Common myeloid progenitor, CD34-positive (primary cell): ENCODE results near the gene EPS8.
"Not testable (repeated sequence)": the region's sequence is repeated elsewhere in the genome, so short reads cannot be mapped to it uniquely, and the experiment has no call there.

Experiments
- CTCF ChIA-PET: fragments of 350-600 bp; sonication (Branson Sonifier 250); formaldehyde crosslinking; loops from one replicate; lab custom pipeline; 2021; ENCODE audit warnings: antibody characterized with exemption; lab: Charles Lee
- POLR2A ChIA-PET: fragments of 350-600 bp; sonication (Branson Sonifier 250); formaldehyde crosslinking; loops from one replicate; lab custom pipeline; 2021; ENCODE audit warnings: antibody characterized with exemption; lab: Charles Lee
- DNase-seq, 3 donors: peaks; one replicate each; pipeline versions ENCODE4 v3.0.0 to v3.0.0-alpha.2; 2013
- H3K27ac ChIP-seq, 2 experiments: 1 replicate in 1 of 2; 2 replicates in 1 of 2; pipeline ENCODE4 v1.7.0; 2013; ENCODE audit warnings: inconsistent platforms in 2 of 2, low read length in 2 of 2, mild to moderate bottlenecking in 2 of 2, low read depth in 1 of 2, moderate library complexity in 1 of 2; ENCODE audit not compliant: severe bottlenecking in 2 of 2, insufficient read depth in 1 of 2, poor library complexity in 1 of 2
- H3K27me3 ChIP-seq, 5 experiments: replicated peaks in 2 of 5; 1 replicate in 3 of 5; 2 replicates in 2 of 5; pipeline versions ENCODE4 v1.6.1 to v1.7.0; 2013; ENCODE audit warnings: low read length in 4 of 5, mild to moderate bottlenecking in 2 of 5, moderate library complexity in 2 of 5, inconsistent platforms in 1 of 5; ENCODE audit not compliant: insufficient read depth in 5 of 5, control insufficient read depth in 4 of 5
- H3K36me3 ChIP-seq, 4 experiments: 1 replicate in 2 of 4; 2 replicates in 2 of 4; pipeline versions ENCODE4 v1.6.1 to v1.7.0; 2013; ENCODE audit warnings: low read length in 3 of 4, control low read depth in 1 of 4, mild to moderate bottlenecking in 1 of 4; ENCODE audit not compliant: control insufficient read depth in 4 of 4, insufficient read depth in 4 of 4
- H3K4me1 ChIP-seq, 4 experiments: 1 replicate in 3 of 4; 2 replicates in 1 of 4; pipeline versions ENCODE4 v1.6.1 to v1.7.1; 2013; ENCODE audit warnings: low read length in 3 of 4, mild to moderate bottlenecking in 3 of 4, control low read depth in 1 of 4, inconsistent platforms in 1 of 4, moderate library complexity in 1 of 4; ENCODE audit not compliant: control insufficient read depth in 4 of 4, insufficient read depth in 4 of 4; ENCODE audit errors: control extremely low read depth in 1 of 4
- H3K4me3 ChIP-seq, 7 experiments: 1 replicate in 4 of 7; 2 replicates in 3 of 7; pipeline versions ENCODE4 v1.5.1 to v1.7.0; 2013; ENCODE audit warnings: mild to moderate bottlenecking in 7 of 7, low read length in 6 of 7, moderate library complexity in 6 of 7, inconsistent platforms in 2 of 7, low read depth in 2 of 7, control low read depth in 1 of 7; ENCODE audit not compliant: insufficient read depth in 4 of 7, control insufficient read depth in 1 of 7; ENCODE audit errors: extremely low read depth in 1 of 7
- H3K9me3 ChIP-seq, 5 experiments: 1 replicate in 4 of 5; 2 replicates in 1 of 5; pipeline versions ENCODE4 v1.6.1 to v1.7.1; 2013; ENCODE audit warnings: low read length in 4 of 5, mild to moderate bottlenecking in 2 of 5, inconsistent platforms in 1 of 5, low read depth in 1 of 5, moderate library complexity in 1 of 5; ENCODE audit not compliant: control insufficient read depth in 4 of 5, insufficient read depth in 2 of 5; ENCODE audit errors: control extremely low read depth in 1 of 5
- WGBS: methylation state at CpG from one replicate; pipeline ENCODE4 v1.1.5; 2013; ENCODE audit not compliant: insufficient coverage; 5-methylcytosine and 5-hydroxymethylcytosine counted together

The EPS8 gene

GRCh38 chr12:15762162-15762561, 27.0 kb downstream of the EPS8 start:
- H3K27me3 ChIP-seq, POLR2A ChIA-PET, H3K36me3 ChIP-seq, CTCF ChIA-PET, H3K4me3 ChIP-seq, H3K27ac ChIP-seq, DNase-seq, H3K4me1 ChIP-seq, H3K9me3 ChIP-seq: not testable (repeated sequence)
- WGBS: 96% methylated on average over 7 of the region's 7 CpGs

- CTCF ChIA-PET: interaction anchor here (1.6 kb wide), 1 partner anchor 21 kb away, joined by 3 read pairs; no protein-coding TSS in a partner anchor
- 99% methylated on average over 7 of the region's 7 CpGs for WGBS
- no peaks in the 10 kb centered on the region for H3K36me3 ChIP-seq
- no peaks in the 10 kb centered on the region for H3K4me1 ChIP-seq
- POLR2A ChIA-PET: no interaction called here
- peak in 1 of 3 donors; percentile 1 for DNase-seq
- no peaks in the 10 kb centered on the region for H3K9me3 ChIP-seq
- no peak overlapping the region for H3K4me3 ChIP-seq
- peaks cover 0 to 2% (median 0%) of the 10 kb centered on the region in 5 experiments for H3K27me3 ChIP-seq
- H3K27ac ChIP-seq: no peak overlapping the region
Measured at GRCh38 chr12:15757553-15758255, 31.5 kb downstream of the EPS8 start.

- Histone ChIP-seq H3K9me3 (no peaks in the 10 kb centered on the region), H3K4me1 (no peaks in the 10 kb centered on the region), H3K4me3 (no peak overlapping the region), H3K27ac (no peak overlapping the region), H3K36me3 (no peaks in the 10 kb centered on the region), H3K27me3 (peaks cover 0 to 2% (median 0%) of the 10 kb centered on the region in 5 experiments)
- WGBS: no CpG with 5 or more reads among the region's 1 CpG
- POLR2A ChIA-PET: no interaction called here
- DNase-seq: no peak
- CTCF ChIA-PET: interaction anchor here (1.6 kb wide), 1 partner anchor 22 kb away, joined by 3 read pairs; no protein-coding TSS in a partner anchor
Measured at GRCh38 chr12:15756822-15757221, 32.4 kb downstream of the EPS8 start.

GRCh38 chr12:15754233-15754632, 35.0 kb downstream of the EPS8 start:
- CTCF ChIA-PET: interaction anchor here (0.6 to 1.9 kb wide), 5 partner anchors 9 to 343 kb away, joined by 3 to 5 read pairs (median 3); no protein-coding TSS in a partner anchor
- no peaks in the 10 kb centered on the region for H3K9me3 ChIP-seq
- H3K4me1 ChIP-seq: no peaks in the 10 kb centered on the region
- no CpG with 5 or more reads among the region's 2 CpGs for WGBS
- no peak overlapping the region for H3K4me3 ChIP-seq
- H3K27me3 ChIP-seq: peaks cover 0 to 2% (median 0%) of the 10 kb centered on the region in 5 experiments
- POLR2A ChIA-PET: no interaction called here
- no peaks in the 10 kb centered on the region for H3K36me3 ChIP-seq
- DNase-seq: no peak
- H3K27ac ChIP-seq: no peak overlapping the region

DNA sequence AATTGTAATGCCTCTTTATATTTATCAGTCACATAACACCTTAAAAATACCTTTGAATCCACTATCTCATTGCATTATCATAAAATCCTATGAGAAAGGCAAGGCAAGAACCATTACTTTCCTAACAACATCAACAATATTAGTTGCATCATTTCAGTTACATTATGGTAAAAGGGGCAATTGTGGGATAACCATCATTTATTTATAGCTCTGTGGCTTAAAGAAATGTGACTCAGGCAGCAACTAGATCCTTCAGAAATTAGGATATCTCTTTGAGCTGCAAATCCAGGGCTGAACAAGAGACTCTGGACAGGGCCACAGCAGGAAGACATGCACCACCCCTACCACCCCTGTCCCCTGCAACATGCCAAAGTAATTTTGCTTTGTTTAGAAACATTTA, 36.4 kb downstream of the EPS8 start:
- ChIA-PET CTCF (no interaction called here), POLR2A (no interaction called here)
- no peaks in the 10 kb centered on the region for H3K4me1 ChIP-seq
- DNase-seq: no peak
- H3K36me3 ChIP-seq: no peaks in the 10 kb centered on the region
- no peaks in the 10 kb centered on the region for H3K9me3 ChIP-seq
- H3K27ac ChIP-seq: no peak overlapping the region
- peaks cover 0 to 2% (median 0%) of the 10 kb centered on the region in 5 experiments for H3K27me3 ChIP-seq
- no peak overlapping the region for H3K4me3 ChIP-seq

DNA sequence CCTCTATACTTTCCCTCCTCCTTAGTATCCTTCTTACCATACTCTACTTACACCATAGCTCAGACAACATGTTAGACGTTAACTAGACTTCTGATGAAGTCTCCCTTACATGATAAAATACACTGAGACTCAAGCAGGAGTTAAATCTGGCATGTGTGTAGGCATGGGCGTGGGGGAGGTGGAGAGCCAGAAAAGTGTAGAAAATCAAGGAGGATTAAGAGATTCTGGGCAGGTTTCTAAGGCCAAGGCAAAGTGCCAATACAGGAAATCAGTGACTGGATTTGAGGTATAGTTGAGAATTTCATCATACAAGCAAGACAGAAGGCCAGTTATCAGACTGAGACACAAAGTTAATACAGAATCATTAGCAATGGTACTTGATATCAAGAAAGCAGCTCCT, 37.4 kb downstream of the EPS8 start:
- 100% methylated on average over 1 of the region's 2 CpGs for WGBS
- Histone ChIP-seq H3K36me3 (no peaks in the 10 kb centered on the region), H3K27ac (no peak overlapping the region), H3K4me3 (no peak overlapping the region), H3K9me3 (no peaks in the 10 kb centered on the region), H3K27me3 (peaks cover 0 to 2% (median 0%) of the 10 kb centered on the region in 5 experiments), H3K4me1 (no peaks in the 10 kb centered on the region)
- no peak for DNase-seq
- ChIA-PET POLR2A (no interaction called here), CTCF (no interaction called here)

GRCh38 chr12:15749937-15750336, 39.3 kb downstream of the EPS8 start:
- POLR2A ChIA-PET: no interaction called here
- Histone ChIP-seq H3K27me3 (peaks cover 0 to 2% (median 0%) of the 10 kb centered on the region in 5 experiments), H3K27ac (no peak overlapping the region), H3K4me1 (no peaks in the 10 kb centered on the region), H3K36me3 (no peaks in the 10 kb centered on the region), H3K4me3 (no peak overlapping the region), H3K9me3 (no peaks in the 10 kb centered on the region)
- DNase-seq: no peak
- WGBS: no CpG with 5 or more reads among the region's 4 CpGs
- CTCF ChIA-PET: no interaction called here
